GM12892 (cell line): ENCODE data around the gene TNS2.

ENCODE experiments used
- POLR2A ChIP-seq: IDR thresholded peaks from 2 replicates; pipeline ENCODE4 v1.6.1; 2011; ENCODE audit warnings: low read depth, low read length, control low read depth
- POLR2AphosphoS5 ChIP-seq: IDR thresholded peaks from 2 replicates; pipeline ENCODE4 v1.6.1; 2011; ENCODE audit warnings: low read depth, low read length, control low read depth
- TAF1 ChIP-seq: IDR thresholded peaks from 2 replicates; pipeline ENCODE4 v1.6.1; 2011; ENCODE audit warnings: low read depth, mild to moderate bottlenecking, control low read depth, low read length, borderline replicate concordance

GRCh38 chr12:53101931-53102781 is 52.3 kb downstream of the TNS2 start:
- TF ChIP-seq POLR2AphosphoS5 (no peak), POLR2A (no peak), TAF1 (no peak)
